HepG2 (cell line): ENCODE results near the gene NECTIN2. TPM values are rescaled to one million over a fixed set of nuclear protein-coding genes. Genes with fewer than 3 reads are reported as not detected.
A peak's percentile ranks its signal among the peaks of the same experiment; 100 is the strongest.
"Not testable (repeated sequence)": the region's sequence is repeated elsewhere in the genome, so short reads cannot be mapped to it uniquely, and the experiment has no call there.

Experiments
- ATAC-seq: fragments of 200-7000 bp; cut with Tn5 transposase; 3 replicates; pipeline ENCODE4 v1.9.1; 2020; ENCODE audit warnings: mild to moderate bottlenecking, moderate library complexity
- BruUV-seq: library from RNA; stranded (reverse); fragments of 400-500 nt; replicated peaks from 2 replicates; lab custom pipeline; 2021; lab: Mats Ljungman, UMichigan
- CTCF ChIA-PET: fragments of 300-600 bp; formaldehyde crosslinking; extraction: SDS; loops from one replicate; lab custom pipeline; 2021; ENCODE audit warnings: low total read pairs, inconsistent platforms, low intra/inter-chr PET ratio; lab: Yijun Ruan, JAX
- POLR2A ChIA-PET: fragments of 350-600 bp; sonication (Branson Sonifier 250); formaldehyde crosslinking; loops from one replicate; lab custom pipeline; 2020; ENCODE audit warnings: antibody characterized with exemption, inconsistent platforms; lab: Yijun Ruan, JAX
- DNase-seq: peaks from one replicate; pipeline ENCODE4 v3.0.0-alpha.2; 2015; ENCODE audit warnings: low spot score
- FAIRE-seq: peaks from 3 replicates; lab custom pipeline; 2011; peaks lifted over from hg19 to GRCh38; lab: Jason Lieb, UNC
- H2AFZ ChIP-seq: one replicate; pipeline ENCODE4 v1.6.1; 2011; ENCODE audit warnings: low read length, inconsistent platforms
- H3K27ac ChIP-seq: fragments of 300-600 bp; 3 replicates; pipeline ENCODE4 v1.8.0; 2011; ENCODE audit warnings: mixed run types, mild to moderate bottlenecking, mixed read lengths, low read length, inconsistent platforms; ENCODE audit not compliant: insufficient read depth; ENCODE audit errors: extremely low read length
- H3K27me3 ChIP-seq, 2 experiments: fragments of 200-600 bp in 1 of 2; 2 replicates in 1 of 2; 3 replicates in 1 of 2; pipeline versions ENCODE4 v1.6.0 to v1.8.0; 2011; ENCODE audit warnings: low read length in 2 of 2, mild to moderate bottlenecking in 2 of 2, moderate library complexity in 2 of 2, inconsistent platforms in 1 of 2; ENCODE audit not compliant: insufficient read depth in 2 of 2, control insufficient read depth in 1 of 2
- H3K36me3 ChIP-seq, 2 experiments: fragments of 200-600 bp in 1 of 2; replicated peaks in 1 of 2; 2 replicates in 1 of 2; 3 replicates in 1 of 2; pipeline versions ENCODE4 v1.5.1 to v1.8.0; 2011; ENCODE audit warnings: low read length in 2 of 2, inconsistent platforms in 1 of 2; ENCODE audit not compliant: insufficient read depth in 2 of 2, control insufficient read depth in 1 of 2
- H3K4me1 ChIP-seq: 2 replicates; pipeline ENCODE4 v1.5.1; 2012; ENCODE audit warnings: low read length, inconsistent platforms; ENCODE audit not compliant: insufficient read depth
- H3K4me2 ChIP-seq: 2 replicates; pipeline ENCODE4 v1.6.0; 2011; ENCODE audit warnings: low read depth, low read length, inconsistent platforms
- H3K4me3 ChIP-seq, 3 experiments: fragments of 200-600 bp in 1 of 3; sonication (generic), shearing (Covaris generic) in 1 of 3; replicated peaks in 1 of 3; 2 replicates each; pipeline ENCODE4 v1.5.1; 2011 to 2016; ENCODE audit warnings: low read length in 3 of 3, inconsistent platforms in 2 of 3, low read depth in 2 of 3, mild to moderate bottlenecking in 2 of 3, control low read depth in 1 of 3, mixed read lengths in 1 of 3; ENCODE audit not compliant: insufficient read depth in 1 of 3
- H3K79me2 ChIP-seq: one replicate; pipeline ENCODE4 v1.6.1; 2011; ENCODE audit warnings: low read length, inconsistent platforms; ENCODE audit not compliant: insufficient read depth
- H3K9ac ChIP-seq: 2 replicates; pipeline ENCODE4 v1.6.0; 2011; ENCODE audit warnings: mild to moderate bottlenecking, low read depth, low read length, inconsistent platforms; ENCODE audit not compliant: insufficient read depth
- H3K9me3 ChIP-seq: 2 replicates; pipeline ENCODE4 v1.5.1; 2012; ENCODE audit warnings: mild to moderate bottlenecking, low read length
- H4K20me1 ChIP-seq: 2 replicates; pipeline ENCODE4 v1.6.0; 2011; ENCODE audit warnings: inconsistent platforms, mild to moderate bottlenecking, low read length, moderate library complexity; ENCODE audit not compliant: insufficient read depth
- ATF2 ChIP-seq: sonication (generic); formaldehyde crosslinking; IDR thresholded peaks from 2 replicates; pipeline ENCODE4 v1.4.0; 2020; ENCODE audit warnings: missing genetic modification reagents
- KDM5B ChIP-seq: sonication (generic); formaldehyde crosslinking; IDR thresholded peaks from 2 replicates; pipeline ENCODE4 v1.4.0; 2020; ENCODE audit warnings: missing genetic modification reagents, mild to moderate bottlenecking, borderline replicate concordance
- MZF1 ChIP-seq: sonication (generic); formaldehyde crosslinking; IDR thresholded peaks from 2 replicates; pipeline ENCODE4 v1.8.1; 2023; ENCODE audit warnings: mild to moderate bottlenecking, missing genetic modification reagents, borderline replicate concordance
- NFYC ChIP-seq: IDR thresholded peaks from 2 replicates; pipeline ENCODE4 v1.6.1; 2016; ENCODE audit warnings: missing genetic modification reagents, missing compliant biosample characterization
- NONO ChIP-seq, 2 experiments: fragments of 450-650 bp in 1 of 2; sonication (generic) in 1 of 2; formaldehyde crosslinking in 1 of 2; IDR thresholded peaks in 1 of 2; conservative IDR thresholded peaks in 1 of 2; 2 replicates each; pipeline versions ENCODE4 v1.6.1 to v1.8.0; 2017 to 2022; ENCODE audit warnings: mild to moderate bottlenecking in 1 of 2, missing genetic modification reagents in 1 of 2, moderate library complexity in 1 of 2
- NRL ChIP-seq: sonication (generic); formaldehyde crosslinking; IDR thresholded peaks from 2 replicates; pipeline ENCODE4 v1.5.0; 2020; ENCODE audit warnings: missing genetic modification reagents, mild to moderate bottlenecking, moderate library complexity, borderline replicate concordance
- RBM22 ChIP-seq: fragments of 200-400 bp; formaldehyde crosslinking; optimal IDR thresholded peaks from 2 replicates; pipeline ENCODE3; 2017; ENCODE audit warnings: mild to moderate bottlenecking, low read length, moderate library complexity
- RFXAP ChIP-seq: sonication (generic); formaldehyde crosslinking; IDR thresholded peaks from 2 replicates; pipeline ENCODE4 v1.4.0; 2020; ENCODE audit warnings: missing genetic modification reagents, borderline replicate concordance
- SSRP1 ChIP-seq: IDR thresholded peaks from 2 replicates; pipeline ENCODE4 v1.6.1; 2016; ENCODE audit warnings: control low read depth
- ZBTB20 ChIP-seq: sonication (generic); formaldehyde crosslinking; IDR thresholded peaks from 2 replicates; pipeline ENCODE4 v1.8.1; 2023; ENCODE audit warnings: missing genetic modification reagents, low read depth, mild to moderate bottlenecking, borderline replicate concordance
- ZBTB7B ChIP-seq: sonication (generic); formaldehyde crosslinking; IDR thresholded peaks from 2 replicates; pipeline ENCODE4 v1.4.0; 2020; ENCODE audit warnings: missing genetic modification reagents
- ZC3H13 ChIP-seq: sonication (generic); formaldehyde crosslinking; IDR thresholded peaks from 2 replicates; pipeline ENCODE4 v1.8.1; 2023; ENCODE audit warnings: mild to moderate bottlenecking, missing genetic modification reagents, moderate library complexity
- ZNF670 ChIP-seq: sonication (generic); formaldehyde crosslinking; IDR thresholded peaks from 2 replicates; pipeline ENCODE4 v1.8.0; 2022; ENCODE audit warnings: mild to moderate bottlenecking, missing genetic modification reagents, borderline replicate concordance
- ZNF781 ChIP-seq: sonication (generic); formaldehyde crosslinking; IDR thresholded peaks from 2 replicates; pipeline ENCODE4 v1.5.1; 2020; ENCODE audit warnings: borderline replicate concordance, mild to moderate bottlenecking, missing genetic modification reagents; ENCODE audit errors: not compliant biosample characterization
- ZNF790 ChIP-seq: sonication (generic); formaldehyde crosslinking; IDR thresholded peaks from 2 replicates; pipeline ENCODE4 v1.8.0; 2022; ENCODE audit warnings: missing genetic modification reagents, mild to moderate bottlenecking, borderline replicate concordance
- WGBS: methylation state at CpG from one replicate; pipeline ENCODE4 v1.1.6; 2017; ENCODE audit warnings: low lambda C conversion rate; 5-methylcytosine and 5-hydroxymethylcytosine counted together
- in situ Hi-C: cut with HindIII; loops from 2 replicates; pipeline ENCODE4 v1.10.0; 2017; ENCODE audit warnings: low pct_unique_long_range_greater_than_20kb; ENCODE audit not compliant: extremely low pct_ligation_motif_present
- intact Hi-C: fragments of 100-400 bp; cut with micrococcal nuclease; formaldehyde crosslinking; loops from one replicate; pipeline ENCODE4 v1.10.0; 2022; ENCODE audit not compliant: unreplicated experiment
- polyA plus RNA-seq, 8 experiments: library from polyadenylated mRNA; depleted of rRNA in 3 of 8; stranded (reverse) in 7 of 8; unstranded in 1 of 8; fragments of >200 nt; fragmentation: Illumina TruSeq in 4 of 8; extraction: Trizol in 4 of 8; gene quantifications; 2 replicates each; pipeline versions ENCODE4 v1.2.1 to v1.2.3, GENCODE V29; 2011 to 2016; ENCODE audit warnings: low read depth in 4 of 8, missing spikeins in 1 of 8, mixed read lengths in 1 of 8; ENCODE audit not compliant: insufficient read depth in 1 of 8
- total RNA-seq, 5 experiments: library from RNA; depleted of rRNA; stranded (reverse); fragments of >200 nt; fragmentation: Illumina TruSeq; extraction: Trizol; gene quantifications; 2 replicates each; pipeline ENCODE4 v1.2.3, GENCODE V29; 2016; ENCODE audit warnings: low read depth in 1 of 5
- TF ChIP-seq, protein P1 (sequence below): sonication (generic); formaldehyde crosslinking; IDR thresholded peaks from 2 replicates; pipeline ENCODE4 v1.4.0; 2020; ENCODE audit warnings: mild to moderate bottlenecking, missing genetic modification reagents
- TF ChIP-seq, protein P2 (sequence below): sonication (generic); formaldehyde crosslinking; IDR thresholded peaks from 2 replicates; pipeline ENCODE4; 2020; ENCODE audit warnings: missing genetic modification reagents, mild to moderate bottlenecking, borderline replicate concordance

Gene NECTIN2
- total and polyA plus RNA-seq, 2 of the 13 experiments (the other 11 are each of a cell fraction or from before 2014, with no cell fraction given), result 75.4 to 114 TPM

DNA sequence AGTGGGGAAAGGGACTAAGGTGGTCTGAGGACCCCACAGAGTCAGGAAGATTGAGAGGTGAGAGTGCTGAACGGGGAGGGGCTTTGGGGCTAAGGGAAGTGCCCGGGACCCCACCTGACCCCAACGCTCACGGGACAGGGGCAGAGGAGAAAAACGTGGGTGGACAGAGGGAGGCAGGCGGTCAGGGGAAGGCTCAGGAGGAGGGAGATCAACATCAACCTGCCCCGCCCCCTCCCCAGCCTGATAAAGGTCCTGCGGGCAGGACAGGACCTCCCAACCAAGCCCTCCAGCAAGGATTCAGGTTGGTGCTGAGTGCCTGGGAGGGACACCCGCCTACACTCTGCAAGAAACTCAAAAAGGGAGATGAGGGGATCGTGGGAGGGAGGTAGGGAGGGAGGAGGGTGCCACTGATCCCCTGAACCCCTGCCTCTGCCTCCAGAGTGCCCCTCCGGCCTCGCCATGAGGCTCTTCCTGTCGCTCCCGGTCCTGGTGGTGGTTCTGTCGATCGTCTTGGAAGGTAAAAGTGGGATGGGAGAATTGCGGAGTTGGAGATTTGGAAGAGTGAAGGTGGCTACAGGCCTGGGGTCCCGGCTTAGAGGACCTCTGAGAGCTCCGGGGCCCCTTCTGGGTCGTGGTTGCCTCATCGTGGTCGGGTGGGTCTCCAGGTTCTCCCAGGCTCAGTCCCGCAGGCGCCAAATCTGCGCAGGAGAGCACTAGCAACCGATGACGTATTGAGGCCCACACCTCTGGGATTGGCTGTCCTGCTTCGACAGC is 68.5 kb downstream of the NECTIN2 start, which contains the start of gene APOC1:
APOC1 (plus strand) TSS at position 176 of the 774 bp plus-strand sequence; CDS start at position 460, 284 bp downstream.
- ATAC-seq (peak; percentile 80), FAIRE-seq (peak; percentile 90), DNase-seq (peak; percentile 89)
- H3K9me3 ChIP-seq; H4K20me1 ChIP-seq; H3K27me3 ChIP-seq; intact Hi-C loops; H2AFZ ChIP-seq; H3K36me3 ChIP-seq; CTCF ChIA-PET; TF ChIP-seq NONO (IDR thresholded peaks at IDR 0.05): not testable (repeated sequence)
- POLR2A ChIA-PET, result interaction anchor here (0.6 to 14.7 kb wide), 17 partner anchors 10 to 68 kb away, joined by 3 to 317 read pairs (median 7); partner anchors contain the start of genes APOC2, APOE, CLPTM1 and NECTIN2
- Histone ChIP-seq H3K9ac (peak within 1 kb of the TSS; percentile 84), H3K27ac (peak within 1 kb of the TSS; percentile 88), H3K79me2 (peaks cover 19% of the 10 kb centered on the region), H3K4me3 (peak within 1 kb of the TSS; percentile 53 to 77 (median 60)), H3K4me2 (peak within 1 kb of the TSS; percentile 74), H3K4me1 (peaks cover 73% of the 10 kb centered on the region)
- WGBS, result under 1% methylated on average over 21 of the region's 28 CpGs
- TSS peak; percentile 92 for BruUV-seq
- in situ Hi-C loops, result loop anchor here (5.0 kb wide), 1 partner anchor 33 kb away; the partner anchor contains the start of gene APOC2
- TF ChIP-seq ZNF790 (CRISPR knock-in tag) (peak; percentile 76; the same call in 1 of the 2 replicates), NONO (CRISPR knock-in tag; conservative IDR thresholded peaks at IDR 0.05) (peak; percentile 46; the same call in 1 of the 2 replicates), ZNF781 (CRISPR knock-in tag) (peak; percentile 15), RBM22 (peak; percentile 68), ZC3H13 (CRISPR knock-in tag) (peak; percentile 85), NRL (CRISPR knock-in tag) (0 out of 2 replicates have a peak, but pooled peaks have one; percentile 26), NFYC (peak; percentile 88), RFXAP (CRISPR knock-in tag) (peak; percentile 100), ATF2 (CRISPR knock-in tag) (peak; percentile 29; the same call in 1 of the 2 replicates), ZBTB7B (CRISPR knock-in tag) (peak; percentile 12), SSRP1 (CRISPR knock-in tag) (0 out of 2 replicates have a peak, but pooled peaks have one; percentile 13), KDM5B (CRISPR knock-in tag) (0 out of 2 replicates have a peak, but pooled peaks have one; percentile 25), ZBTB20 (CRISPR knock-in tag) (0 out of 2 replicates have a peak, but pooled peaks have one; percentile 5), ZNF670 (CRISPR knock-in tag) (peak; percentile 82; the same call in 1 of the 2 replicates), MZF1 (CRISPR knock-in tag) (peak; percentile 47; the same call in 1 of the 2 replicates)
- TF ChIP-seq, protein P1, sequence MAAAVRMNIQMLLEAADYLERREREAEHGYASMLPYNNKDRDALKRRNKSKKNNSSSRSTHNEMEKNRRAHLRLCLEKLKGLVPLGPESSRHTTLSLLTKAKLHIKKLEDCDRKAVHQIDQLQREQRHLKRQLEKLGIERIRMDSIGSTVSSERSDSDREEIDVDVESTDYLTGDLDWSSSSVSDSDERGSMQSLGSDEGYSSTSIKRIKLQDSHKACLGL (CRISPR knock-in tag), result peak; percentile 20; the same call in 1 of the 2 replicates
- TF ChIP-seq, protein P2, sequence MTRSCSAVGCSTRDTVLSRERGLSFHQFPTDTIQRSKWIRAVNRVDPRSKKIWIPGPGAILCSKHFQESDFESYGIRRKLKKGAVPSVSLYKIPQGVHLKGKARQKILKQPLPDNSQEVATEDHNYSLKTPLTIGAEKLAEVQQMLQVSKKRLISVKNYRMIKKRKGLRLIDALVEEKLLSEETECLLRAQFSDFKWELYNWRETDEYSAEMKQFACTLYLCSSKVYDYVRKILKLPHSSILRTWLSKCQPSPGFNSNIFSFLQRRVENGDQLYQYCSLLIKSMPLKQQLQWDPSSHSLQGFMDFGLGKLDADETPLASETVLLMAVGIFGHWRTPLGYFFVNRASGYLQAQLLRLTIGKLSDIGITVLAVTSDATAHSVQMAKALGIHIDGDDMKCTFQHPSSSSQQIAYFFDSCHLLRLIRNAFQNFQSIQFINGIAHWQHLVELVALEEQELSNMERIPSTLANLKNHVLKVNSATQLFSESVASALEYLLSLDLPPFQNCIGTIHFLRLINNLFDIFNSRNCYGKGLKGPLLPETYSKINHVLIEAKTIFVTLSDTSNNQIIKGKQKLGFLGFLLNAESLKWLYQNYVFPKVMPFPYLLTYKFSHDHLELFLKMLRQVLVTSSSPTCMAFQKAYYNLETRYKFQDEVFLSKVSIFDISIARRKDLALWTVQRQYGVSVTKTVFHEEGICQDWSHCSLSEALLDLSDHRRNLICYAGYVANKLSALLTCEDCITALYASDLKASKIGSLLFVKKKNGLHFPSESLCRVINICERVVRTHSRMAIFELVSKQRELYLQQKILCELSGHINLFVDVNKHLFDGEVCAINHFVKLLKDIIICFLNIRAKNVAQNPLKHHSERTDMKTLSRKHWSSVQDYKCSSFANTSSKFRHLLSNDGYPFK (CRISPR knock-in tag), result peak; percentile 81; the same call in 1 of the 2 replicates
